Right lobe of liver (tissue), 4 donors: ENCODE results near the gene ADPRS.

ENCODE experiments used
- POLR2A ChIP-seq: fragments of 450-650 bp; IDR thresholded peaks from one replicate; pipeline ENCODE4 v1.6.1; 2017; ENCODE audit warnings: antibody characterized with exemption, mild to moderate bottlenecking
- TF ChIP-seq, protein P1 (sequence below), 4 donors: fragments of 200-600 bp in 3 of 4; fragments of 450-650 bp in 1 of 4; IDR thresholded peaks; one replicate each; pipeline versions ENCODE4 v1.5.1 to v1.8.0; 2016 to 2022; ENCODE audit warnings: antibody characterized with exemption in 4 of 4, mild to moderate bottlenecking in 2 of 4
- donor health status: DM: no; HTN: no; CAD: no.
- donor health status: DM: no; HTN: no; CAD: no.
- donor health status: DM: no; HTN: yes; CAD: no.

DNA sequence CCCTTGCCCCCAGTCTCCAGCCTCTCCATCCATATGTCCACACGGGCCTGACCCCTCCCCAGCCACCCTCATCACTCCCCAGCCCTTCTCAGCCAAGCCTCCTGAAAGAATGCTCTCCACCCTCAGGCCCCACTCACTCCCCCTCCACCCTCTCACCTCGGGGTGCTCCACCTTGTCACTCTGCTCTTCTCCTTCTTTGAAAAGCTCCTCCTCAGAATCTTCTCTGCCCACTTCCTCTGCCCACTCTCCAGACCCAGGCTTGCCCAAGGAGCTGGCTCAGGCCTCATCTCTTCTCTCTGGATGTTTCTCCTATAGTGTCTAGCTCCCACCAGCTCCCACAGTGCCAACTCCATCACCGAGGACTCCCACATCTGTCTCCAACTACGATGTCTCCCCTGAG lies 22.5 kb downstream of the ADPRS start:
- TF ChIP-seq, protein P1, sequence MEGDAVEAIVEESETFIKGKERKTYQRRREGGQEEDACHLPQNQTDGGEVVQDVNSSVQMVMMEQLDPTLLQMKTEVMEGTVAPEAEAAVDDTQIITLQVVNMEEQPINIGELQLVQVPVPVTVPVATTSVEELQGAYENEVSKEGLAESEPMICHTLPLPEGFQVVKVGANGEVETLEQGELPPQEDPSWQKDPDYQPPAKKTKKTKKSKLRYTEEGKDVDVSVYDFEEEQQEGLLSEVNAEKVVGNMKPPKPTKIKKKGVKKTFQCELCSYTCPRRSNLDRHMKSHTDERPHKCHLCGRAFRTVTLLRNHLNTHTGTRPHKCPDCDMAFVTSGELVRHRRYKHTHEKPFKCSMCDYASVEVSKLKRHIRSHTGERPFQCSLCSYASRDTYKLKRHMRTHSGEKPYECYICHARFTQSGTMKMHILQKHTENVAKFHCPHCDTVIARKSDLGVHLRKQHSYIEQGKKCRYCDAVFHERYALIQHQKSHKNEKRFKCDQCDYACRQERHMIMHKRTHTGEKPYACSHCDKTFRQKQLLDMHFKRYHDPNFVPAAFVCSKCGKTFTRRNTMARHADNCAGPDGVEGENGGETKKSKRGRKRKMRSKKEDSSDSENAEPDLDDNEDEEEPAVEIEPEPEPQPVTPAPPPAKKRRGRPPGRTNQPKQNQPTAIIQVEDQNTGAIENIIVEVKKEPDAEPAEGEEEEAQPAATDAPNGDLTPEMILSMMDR (IDR thresholded peaks at IDR 0.05) = no peak
- TF ChIP-seq POLR2A = no peak
